ENCODE results near the gene PPP1R3A.

The PPP1R3A gene

GRCh38 chr7:113878394-113878992, 40.3 kb downstream of the PPP1R3A start:
- no peak for DNase-seq

GRCh38 chr7:113875224-113875623, 43.6 kb downstream of the PPP1R3A start:
- no peak for DNase-seq

GRCh38 chr7:113873554-113874151, 45.2 kb downstream of the PPP1R3A start:
- DNase-seq: peak; percentile 4

- no peak for DNase-seq
Observed at GRCh38 chr7:113872981-113873380, 45.8 kb downstream of the PPP1R3A start.

GRCh38 chr7:113867325-113867724, 51.5 kb downstream of the PPP1R3A start:
- DNase-seq: no peak

- DNase-seq: no peak
Observed at GRCh38 chr7:113856010-113856409, 62.8 kb downstream of the PPP1R3A start.

- no peak for DNase-seq
Observed at GRCh38 chr7:113840954-113841353, 77.9 kb downstream of the PPP1R3A start.

GRCh38 chr7:113835367-113835766, 83.4 kb downstream of the PPP1R3A start:
- DNase-seq: no peak

GRCh38 chr7:113832196-113832745, 86.5 kb downstream of the PPP1R3A start:
- DNase-seq: no peak

GRCh38 chr7:113831556-113831955, 87.3 kb downstream of the PPP1R3A start:
- peak; percentile 59 for DNase-seq

GRCh38 chr7:113828581-113828980, 90.2 kb downstream of the PPP1R3A start:
- no peak for DNase-seq
